Right atrium auricular region (tissue), 2 donors: ENCODE data around the gene LYZL2. TPM values are rescaled to one million over a fixed set of nuclear protein-coding genes. Genes with fewer than 3 reads are reported as not detected.
"Not testable (repeated sequence)": the region's sequence is repeated elsewhere in the genome, so short reads cannot be mapped to it uniquely, and the experiment has no call there.

Experiments used
- DNase-seq: peaks from one replicate; pipeline ENCODE4 v3.0.0-alpha.2; 2019; ENCODE audit warnings: low spot score
- H3K27ac ChIP-seq, 2 donors: fragments of 200-600 bp; sonication (generic); 1 replicate in 1 of 2; 2 replicates in 1 of 2; pipeline ENCODE4 v1.5.1; 2016 to 2019
- H3K27me3 ChIP-seq, 2 donors: fragments of 200-600 bp; sonication (generic); one replicate each; pipeline versions ENCODE4 v1.5.1 to v1.6.0; 2017 to 2019
- H3K36me3 ChIP-seq: fragments of 200-600 bp; sonication (generic); one replicate; pipeline ENCODE4 v1.5.1; 2016
- H3K4me1 ChIP-seq, 2 donors: fragments of 200-600 bp; sonication (generic); one replicate each; pipeline versions ENCODE4 v1.5.1 to v1.6.0; 2017 to 2019
- H3K4me3 ChIP-seq, 2 donors: fragments of 200-600 bp; sonication (generic); 1 replicate in 1 of 2; 2 replicates in 1 of 2; pipeline ENCODE4 v1.5.1; 2017 to 2019; ENCODE audit warnings: mild to moderate bottlenecking in 1 of 2, moderate library complexity in 1 of 2
- H3K9me3 ChIP-seq, 2 donors: fragments of 200-600 bp; sonication (generic); one replicate each; pipeline ENCODE4 v1.5.1; 2019
- total RNA-seq, 2 donors: library from RNA; depleted of rRNA; stranded (reverse); fragments of >200 nt; gene quantifications; one replicate each; pipeline ENCODE4 v1.1.0, GENCODE V29; 2016
- TF ChIP-seq, protein P1 (sequence below), 2 donors: fragments of 200-600 bp; sonication (generic); IDR thresholded peaks; one replicate each; pipeline ENCODE4 v1.5.1; 2019; ENCODE audit warnings: antibody characterized with exemption in 2 of 2

LYZL2 gene
- total RNA-seq, 2 donors from 2014 or later = not detected

DNA sequence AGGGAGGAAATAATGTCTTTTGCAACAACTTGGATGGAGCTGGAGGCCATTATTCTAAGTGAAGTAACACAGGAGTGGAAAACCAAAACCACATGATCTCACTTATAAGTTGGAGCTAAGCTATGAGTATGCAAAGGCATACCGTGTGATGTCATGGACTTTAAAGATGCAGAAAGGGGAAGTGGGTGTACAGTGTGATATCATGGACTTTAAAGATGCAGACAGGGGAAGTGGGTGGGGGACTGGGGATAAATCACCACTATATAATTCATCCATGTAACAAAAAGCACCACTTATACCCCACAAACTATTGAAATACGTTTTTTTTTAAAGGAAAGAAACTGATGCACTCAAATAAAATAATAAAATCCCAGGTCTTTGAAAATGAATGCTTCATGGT is 29.5 kb downstream of the LYZL2 start:
- TF ChIP-seq, protein P1, sequence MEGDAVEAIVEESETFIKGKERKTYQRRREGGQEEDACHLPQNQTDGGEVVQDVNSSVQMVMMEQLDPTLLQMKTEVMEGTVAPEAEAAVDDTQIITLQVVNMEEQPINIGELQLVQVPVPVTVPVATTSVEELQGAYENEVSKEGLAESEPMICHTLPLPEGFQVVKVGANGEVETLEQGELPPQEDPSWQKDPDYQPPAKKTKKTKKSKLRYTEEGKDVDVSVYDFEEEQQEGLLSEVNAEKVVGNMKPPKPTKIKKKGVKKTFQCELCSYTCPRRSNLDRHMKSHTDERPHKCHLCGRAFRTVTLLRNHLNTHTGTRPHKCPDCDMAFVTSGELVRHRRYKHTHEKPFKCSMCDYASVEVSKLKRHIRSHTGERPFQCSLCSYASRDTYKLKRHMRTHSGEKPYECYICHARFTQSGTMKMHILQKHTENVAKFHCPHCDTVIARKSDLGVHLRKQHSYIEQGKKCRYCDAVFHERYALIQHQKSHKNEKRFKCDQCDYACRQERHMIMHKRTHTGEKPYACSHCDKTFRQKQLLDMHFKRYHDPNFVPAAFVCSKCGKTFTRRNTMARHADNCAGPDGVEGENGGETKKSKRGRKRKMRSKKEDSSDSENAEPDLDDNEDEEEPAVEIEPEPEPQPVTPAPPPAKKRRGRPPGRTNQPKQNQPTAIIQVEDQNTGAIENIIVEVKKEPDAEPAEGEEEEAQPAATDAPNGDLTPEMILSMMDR (IDR thresholded peaks at IDR 0.05) = no peak

DNA sequence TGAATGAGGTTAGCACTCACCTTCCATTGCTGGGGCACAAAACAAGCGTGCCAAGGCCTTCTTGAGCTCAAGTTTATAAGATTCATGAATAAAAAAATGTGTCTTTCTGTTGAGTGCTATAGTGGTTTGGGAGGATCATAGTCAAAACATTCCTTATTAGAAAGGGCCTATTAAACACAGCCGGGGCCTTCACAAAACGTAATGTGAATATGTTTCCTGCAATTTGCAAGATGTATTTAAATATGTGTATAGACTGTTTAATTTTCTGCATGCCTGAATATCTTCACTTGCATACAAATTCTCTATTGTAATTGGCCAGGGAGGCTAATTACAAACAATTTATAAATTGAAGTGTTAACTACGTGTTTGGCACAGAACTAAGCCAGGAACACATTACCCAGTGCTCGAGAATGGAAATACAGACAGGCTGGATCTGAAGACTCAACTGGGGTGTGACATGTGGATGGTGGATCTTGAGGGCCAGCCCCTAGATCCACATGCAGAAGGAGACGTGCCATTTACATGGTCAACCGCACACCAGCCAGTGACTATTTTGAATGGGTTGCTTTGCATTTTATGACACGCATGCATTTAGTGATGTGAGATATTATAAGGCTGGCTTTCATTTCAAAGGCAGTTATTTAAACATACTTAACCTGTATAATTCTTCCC is 31.3 kb downstream of the LYZL2 start:
- H3K27ac ChIP-seq = no peak overlapping the region
- H3K36me3 ChIP-seq = no peaks in the 10 kb centered on the region
- DNase-seq = peak; percentile 9
- no peaks in the 10 kb centered on the region for H3K27me3 ChIP-seq
- H3K4me3 ChIP-seq = no peak overlapping the region
- H3K4me1 ChIP-seq = no peaks in the 10 kb centered on the region
- H3K9me3 ChIP-seq = no peaks in the 10 kb centered on the region
- TF ChIP-seq, protein P1 (IDR thresholded peaks at IDR 0.05) = no peak

More for the DNA sequence above, 29.5 kb downstream of the LYZL2 start:
- DNase-seq = no peak
- H3K9me3 ChIP-seq = no peaks in the 10 kb centered on the region
- H3K27me3 ChIP-seq = no peaks in the 10 kb centered on the region
- peaks cover 0 to under 1% of the 10 kb centered on the region in 2 donors for H3K4me1 ChIP-seq
- no peak overlapping the region for H3K27ac ChIP-seq
- H3K4me3 ChIP-seq = no peak overlapping the region
- H3K36me3 ChIP-seq = no peaks in the 10 kb centered on the region

DNA sequence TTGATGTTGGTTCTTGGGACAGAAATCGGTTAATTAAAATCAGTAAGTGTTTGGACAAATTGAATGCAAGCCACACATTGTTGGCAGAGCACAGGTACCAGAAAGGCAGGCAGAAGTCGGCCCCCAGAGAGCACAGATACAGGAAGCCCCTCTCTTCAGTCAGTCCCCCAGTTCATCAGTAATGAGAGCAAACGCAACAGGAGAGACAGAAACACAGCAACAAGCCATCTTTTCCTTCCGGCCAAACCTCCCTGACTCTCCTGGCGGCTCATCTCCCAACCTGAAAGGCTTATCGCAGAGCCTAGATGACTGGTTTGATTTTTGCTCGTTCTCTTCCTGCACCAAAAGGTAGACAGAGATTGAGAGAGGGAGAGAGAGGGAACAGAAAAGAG is 32.1 kb downstream of the LYZL2 start:
- DNase-seq = peak; percentile 4
- H3K27me3 ChIP-seq, H3K4me3 ChIP-seq: not testable (repeated sequence)

DNA sequence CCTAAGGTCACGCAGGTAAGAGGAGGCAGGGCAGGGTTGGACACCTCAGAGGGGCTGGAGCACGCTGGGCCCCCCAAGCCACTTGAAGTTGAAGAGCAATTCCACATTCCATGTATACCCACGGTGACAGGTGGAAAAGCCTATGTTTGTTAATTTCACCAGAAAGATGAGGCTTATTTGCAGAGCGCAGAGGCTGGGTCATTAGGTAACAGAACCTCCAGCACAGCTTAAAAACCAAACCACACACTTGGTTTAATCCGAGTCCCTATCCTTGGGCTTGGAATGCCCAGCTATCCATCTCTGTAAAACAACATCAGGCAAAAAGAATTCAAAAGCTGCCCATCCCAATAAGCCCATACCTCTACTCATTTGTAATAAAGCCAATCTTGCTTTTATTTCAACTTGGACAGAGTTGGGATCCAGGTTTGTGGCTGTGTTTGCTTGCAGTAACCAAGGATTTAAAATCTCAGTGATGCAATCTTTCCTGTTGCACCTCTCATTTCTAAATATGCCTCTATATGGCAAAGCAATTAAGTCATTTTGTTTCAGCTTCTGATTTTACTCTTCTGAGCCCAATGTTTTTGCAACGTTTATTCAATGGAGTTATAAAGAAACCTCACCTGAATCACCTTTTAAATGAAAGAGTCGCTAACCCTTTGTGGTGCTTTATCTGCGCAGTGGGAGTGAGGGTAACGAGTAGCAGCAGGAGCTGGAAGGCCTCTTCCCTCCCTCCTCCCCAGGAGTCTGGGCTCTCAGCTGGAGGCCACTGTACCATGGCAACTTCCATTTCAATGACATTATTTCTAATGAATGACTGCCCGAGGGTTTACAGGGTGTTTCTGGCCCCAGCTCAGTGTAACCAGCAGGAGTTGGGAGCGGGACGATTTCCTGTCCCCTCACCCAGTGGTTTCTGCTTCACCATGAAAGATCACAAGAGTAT is 32.8 kb downstream of the LYZL2 start:
- not testable (repeated sequence) for H3K4me1 ChIP-seq, H3K36me3 ChIP-seq, H3K4me3 ChIP-seq, H3K27ac ChIP-seq, DNase-seq, H3K9me3 ChIP-seq, H3K27me3 ChIP-seq

More for the DNA sequence above, 32.1 kb downstream of the LYZL2 start:
- not testable (repeated sequence) for H3K9me3 ChIP-seq, H3K27ac ChIP-seq, H3K36me3 ChIP-seq, H3K4me1 ChIP-seq

DNA sequence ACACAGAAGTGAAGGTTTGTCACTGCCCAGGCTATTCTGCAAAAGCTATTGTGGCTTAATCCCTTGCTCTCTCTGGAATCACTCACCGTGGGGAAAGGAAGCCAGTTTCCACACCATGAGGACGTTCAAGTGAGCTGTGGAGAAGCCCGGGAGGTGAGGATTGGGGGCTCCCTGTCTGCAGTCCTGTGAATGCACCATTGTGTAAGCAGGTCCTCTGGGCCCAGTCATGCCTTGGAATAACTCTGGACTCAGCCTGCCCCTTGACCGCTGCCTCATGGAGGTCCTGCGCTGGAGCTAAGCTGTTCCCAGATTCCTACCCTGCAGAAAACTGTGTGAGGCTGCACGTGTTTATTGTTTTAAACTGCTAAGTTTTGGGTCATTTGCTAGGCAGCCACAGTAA is 33.5 kb downstream of the LYZL2 start:
- no peak for DNase-seq
- Histone ChIP-seq H3K36me3 (no peaks in the 10 kb centered on the region), H3K4me3 (no peak overlapping the region), H3K4me1 (no peaks in the 10 kb centered on the region), H3K27me3 (no peaks in the 10 kb centered on the region), H3K27ac (no peak overlapping the region), H3K9me3 (no peaks in the 10 kb centered on the region)
- TF ChIP-seq, protein P1 (IDR thresholded peaks at IDR 0.05) = no peak

DNA sequence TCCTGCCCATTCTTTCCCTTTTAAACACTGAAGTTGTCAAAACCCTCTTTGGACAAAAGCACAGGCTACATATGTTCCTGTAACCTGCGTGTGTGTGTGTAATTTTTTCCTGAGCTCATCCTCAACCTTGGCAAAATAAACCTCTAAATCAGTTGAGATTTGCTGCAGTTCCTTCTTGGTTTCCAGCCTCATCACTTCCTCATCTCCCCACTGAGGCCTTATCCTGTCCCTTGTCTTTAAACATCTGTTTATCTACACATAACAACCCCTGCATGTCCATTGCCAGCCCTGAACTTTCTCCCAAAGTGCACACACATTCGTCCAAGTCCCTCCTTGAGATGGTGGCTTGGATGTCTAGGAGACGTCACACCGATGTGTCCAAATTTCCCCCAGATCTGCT is 35.5 kb downstream of the LYZL2 start:
- H3K27me3 ChIP-seq = no peaks in the 10 kb centered on the region
- no peak overlapping the region for H3K4me3 ChIP-seq
- no peaks in the 10 kb centered on the region for H3K9me3 ChIP-seq
- H3K4me1 ChIP-seq = no peaks in the 10 kb centered on the region
- no peaks in the 10 kb centered on the region for H3K36me3 ChIP-seq
- no peak for DNase-seq
- TF ChIP-seq, protein P1 (IDR thresholded peaks at IDR 0.05) = no peak
- no peak overlapping the region for H3K27ac ChIP-seq

DNA sequence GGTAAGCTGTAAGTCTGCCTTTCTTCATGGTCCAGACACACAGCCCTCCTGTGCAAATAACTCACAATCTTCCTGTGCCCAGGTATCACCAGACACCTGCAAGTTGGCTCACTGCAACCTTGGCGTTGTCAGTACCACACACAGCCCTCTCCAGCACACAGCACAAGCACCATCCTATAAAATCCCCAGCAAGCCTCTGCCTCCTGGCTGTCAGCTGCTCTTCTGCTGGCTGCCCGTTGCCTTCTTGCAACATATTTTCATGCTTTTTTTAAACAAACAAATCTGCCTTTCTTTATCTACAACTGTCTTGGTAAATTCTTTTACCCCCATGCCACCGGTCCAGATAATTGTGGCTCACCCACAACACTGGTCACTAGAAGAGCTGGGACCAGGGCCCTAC is 36.8 kb downstream of the LYZL2 start:
- not testable (repeated sequence) for H3K27ac ChIP-seq, DNase-seq, H3K27me3 ChIP-seq, H3K4me1 ChIP-seq, H3K9me3 ChIP-seq, H3K4me3 ChIP-seq, H3K36me3 ChIP-seq
